Gastroesophageal sphincter (tissue), 3 donors: ENCODE measurements around the gene GRM8.
"Not testable (repeated sequence)": the region's sequence is repeated elsewhere in the genome, so short reads cannot be mapped to it uniquely, and the experiment has no call there.

ENCODE experiments used
- EP300 ChIP-seq: sonication (generic); formaldehyde crosslinking; IDR thresholded peaks from one replicate; pipeline ENCODE4 v1.6.1; 2017; ENCODE audit warnings: antibody characterized with exemption, mild to moderate bottlenecking
- POLR2A ChIP-seq, 2 donors: fragments of 450-650 bp; IDR thresholded peaks; one replicate each; pipeline ENCODE4 v1.6.1; 2017; ENCODE audit warnings: antibody characterized with exemption in 2 of 2, mild to moderate bottlenecking in 2 of 2, moderate library complexity in 1 of 2
- POLR2AphosphoS5 ChIP-seq: sonication (generic); formaldehyde crosslinking; IDR thresholded peaks from one replicate; pipeline ENCODE4 v1.6.1; 2017; ENCODE audit warnings: antibody characterized with exemption
- TF ChIP-seq, protein P1 (sequence below), 4 experiments: fragments of 200-600 bp in 2 of 4; fragments of 450-650 bp in 2 of 4; sonication (generic) in 1 of 4; IDR thresholded peaks; one replicate each; pipeline ENCODE4 v1.5.1; 2017 to 2019; ENCODE audit warnings: antibody characterized with exemption in 4 of 4, mild to moderate bottlenecking in 2 of 4, moderate library complexity in 2 of 4

- not testable (repeated sequence) for TF ChIP-seq EP300; POLR2AphosphoS5; POLR2A (IDR thresholded peaks at IDR 0.05)
- TF ChIP-seq, protein P1, sequence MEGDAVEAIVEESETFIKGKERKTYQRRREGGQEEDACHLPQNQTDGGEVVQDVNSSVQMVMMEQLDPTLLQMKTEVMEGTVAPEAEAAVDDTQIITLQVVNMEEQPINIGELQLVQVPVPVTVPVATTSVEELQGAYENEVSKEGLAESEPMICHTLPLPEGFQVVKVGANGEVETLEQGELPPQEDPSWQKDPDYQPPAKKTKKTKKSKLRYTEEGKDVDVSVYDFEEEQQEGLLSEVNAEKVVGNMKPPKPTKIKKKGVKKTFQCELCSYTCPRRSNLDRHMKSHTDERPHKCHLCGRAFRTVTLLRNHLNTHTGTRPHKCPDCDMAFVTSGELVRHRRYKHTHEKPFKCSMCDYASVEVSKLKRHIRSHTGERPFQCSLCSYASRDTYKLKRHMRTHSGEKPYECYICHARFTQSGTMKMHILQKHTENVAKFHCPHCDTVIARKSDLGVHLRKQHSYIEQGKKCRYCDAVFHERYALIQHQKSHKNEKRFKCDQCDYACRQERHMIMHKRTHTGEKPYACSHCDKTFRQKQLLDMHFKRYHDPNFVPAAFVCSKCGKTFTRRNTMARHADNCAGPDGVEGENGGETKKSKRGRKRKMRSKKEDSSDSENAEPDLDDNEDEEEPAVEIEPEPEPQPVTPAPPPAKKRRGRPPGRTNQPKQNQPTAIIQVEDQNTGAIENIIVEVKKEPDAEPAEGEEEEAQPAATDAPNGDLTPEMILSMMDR (IDR thresholded peaks at IDR 0.05) = not testable (repeated sequence)
Measured at GRCh38 chr7:126907657-126908056, 345.1 kb downstream of the GRM8 start.
